GM12878 (cell line): ENCODE measurements around the gene PCK2. TPM values are rescaled to one million over a fixed set of nuclear protein-coding genes. Genes with fewer than 3 reads are reported as not detected.

ENCODE experiments used
- ATAC-seq: fragments of 200-7000 bp; cut with Tn5 transposase; 3 replicates; pipeline ENCODE4 v1.9.1; 2020; ENCODE audit warnings: mild to moderate bottlenecking, moderate library complexity
- BruUV-seq: library from RNA; stranded (reverse); fragments of 400-500 nt; replicated peaks from 2 replicates; lab custom pipeline; 2021; lab: Mats Ljungman, UMichigan
- CTCF ChIA-PET: fragments of 300-600 bp; sonication (Branson Sonifier 250); formaldehyde crosslinking; extraction: SDS; loops from one replicate; lab custom pipeline; 2021; ENCODE audit warnings: inconsistent platforms; lab: Yijun Ruan, JAX
- POLR2A ChIA-PET: fragments of 350-600 bp; formaldehyde crosslinking; extraction: SDS; loops from one replicate; lab custom pipeline; 2021; ENCODE audit warnings: inconsistent platforms; lab: Charles Lee
- RAD21 ChIA-PET: fragments of 300-600 bp; sonication (Branson Sonifier 250); formaldehyde crosslinking; loops from one replicate; lab custom pipeline; 2023; ENCODE audit warnings: antibody characterized with exemption; ENCODE audit not compliant: unreplicated experiment; lab: Charles Lee
- SMC1A ChIA-PET: fragments of 300-600 bp; sonication (Branson Sonifier 250); formaldehyde crosslinking; loops from one replicate; lab custom pipeline; 2023; ENCODE audit not compliant: unreplicated experiment, uncharacterized antibody; lab: Charles Lee
- DNase-seq: peaks from one replicate; pipeline ENCODE4 v3.0.0-alpha.2; 2011; ENCODE audit warnings: low read depth, low spot score
- FAIRE-seq: peaks from 3 replicates; lab custom pipeline; 2011; peaks lifted over from hg19 to GRCh38; lab: Jason Lieb, UNC
- H2AFZ ChIP-seq: 2 replicates; pipeline ENCODE4 v1.6.0; 2011; ENCODE audit warnings: low read depth, low read length, control low read depth; ENCODE audit not compliant: control insufficient read depth
- H3K27ac ChIP-seq: 2 replicates; pipeline ENCODE4 v1.5.1; 2011; ENCODE audit warnings: control low read depth; ENCODE audit not compliant: control insufficient read depth, insufficient read depth
- H3K27me3 ChIP-seq, 2 experiments: replicated peaks in 1 of 2; 2 replicates each; pipeline versions ENCODE4 v1.6.0 to v1.6.1; 2011; ENCODE audit warnings: low read length in 1 of 2; ENCODE audit not compliant: control insufficient read depth in 2 of 2, insufficient read depth in 2 of 2
- H3K36me3 ChIP-seq, 2 experiments: 2 replicates each; pipeline ENCODE4 v1.5.1; 2011; ENCODE audit warnings: low read length in 1 of 2; ENCODE audit not compliant: control insufficient read depth in 2 of 2, insufficient read depth in 2 of 2
- H3K4me1 ChIP-seq: 2 replicates; pipeline ENCODE4 v1.6.1; 2011; ENCODE audit warnings: mild to moderate bottlenecking, low read length, moderate library complexity, mixed read lengths; ENCODE audit not compliant: control insufficient read depth, insufficient read depth
- H3K4me2 ChIP-seq: 2 replicates; pipeline ENCODE4 v1.6.0; 2011; ENCODE audit warnings: control low read depth; ENCODE audit not compliant: control insufficient read depth, insufficient read depth
- H3K4me3 ChIP-seq: fragments of 200-600 bp; sonication (generic); 2 replicates; pipeline ENCODE4 v1.5.1; 2016
- H3K79me2 ChIP-seq: 2 replicates; pipeline ENCODE4 v1.6.0; 2011; ENCODE audit warnings: low read length; ENCODE audit not compliant: control insufficient read depth, insufficient read depth
- H3K9ac ChIP-seq: 2 replicates; pipeline ENCODE4 v1.8.0; 2011; ENCODE audit warnings: low read length, control low read depth, mixed read lengths; ENCODE audit not compliant: control insufficient read depth, insufficient read depth
- H3K9me3 ChIP-seq: replicated peaks from 3 replicates; pipeline ENCODE4 v1.5.1; 2011; ENCODE audit warnings: mild to moderate bottlenecking, low read length; ENCODE audit not compliant: control insufficient read depth, insufficient read depth
- H4K20me1 ChIP-seq: 2 replicates; pipeline ENCODE4 v1.6.0; 2011; ENCODE audit not compliant: control insufficient read depth, insufficient read depth
- ATF2 ChIP-seq: IDR thresholded peaks from 2 replicates; pipeline ENCODE4 v1.6.1; 2012; ENCODE audit warnings: low read length, inconsistent platforms
- BCL3 ChIP-seq: IDR thresholded peaks from 2 replicates; pipeline ENCODE4 v1.6.1; 2011; ENCODE audit warnings: borderline replicate concordance, low read depth, mild to moderate bottlenecking, moderate library complexity, low read length; ENCODE audit not compliant: insufficient read depth, poor library complexity, severe bottlenecking
- WGBS: methylation state at CpG from one replicate; pipeline ENCODE4 v1.1.6; 2016; ENCODE audit warnings: low lambda C conversion rate; ENCODE audit not compliant: insufficient replicate concordance, insufficient coverage; ENCODE audit errors: missing lambda C conversion rate; 5-methylcytosine and 5-hydroxymethylcytosine counted together
- in situ Hi-C: fragments of 300-500 bp; cut with MboI; formaldehyde crosslinking; loops from 9 replicates; pipeline ENCODE4 v1.14.3; 2018; ENCODE audit warnings: mixed read lengths
- intact Hi-C: fragments of 100-400 bp; cut with micrococcal nuclease; formaldehyde crosslinking; loops from one replicate; pipeline ENCODE4 v1.14.2; 2022; ENCODE audit not compliant: unreplicated experiment
- polyA plus RNA-seq, 11 experiments: library from polyadenylated mRNA; depleted of rRNA in 4 of 11; unstranded in 6 of 11; stranded (reverse) in 5 of 11; fragments of >200 nt; fragmentation: Nextera tagmentation in 4 of 11; fragmentation: Illumina TruSeq in 1 of 11; extraction: Ambion mirVana in 4 of 11; extraction: Trizol in 1 of 11; gene quantifications; 1 replicate in 1 of 11; 2 replicates in 10 of 11; pipeline versions ENCODE4 v1.2.1 to v1.2.3, GENCODE V29; 2011 to 2016; ENCODE audit warnings: inconsistent platforms in 2 of 11, missing spikeins in 2 of 11, low read depth in 1 of 11
- total RNA-seq, 4 experiments: library from RNA; depleted of rRNA in 3 of 4; stranded (reverse); fragments of >200 nt in 3 of 4; fragmentation: Illumina TruSeq in 1 of 4; extraction: Trizol in 1 of 4; gene quantifications; 2 replicates each; pipeline versions ENCODE4 v1.2.1 to v1.2.3, GENCODE V29; 2013 to 2021

The PCK2 gene
- total and polyA plus RNA-seq, 10 of the 15 experiments (the other 5 are each of a cell fraction or from before 2014, with no cell fraction given), result 6.6 to 110 (median 44.6) TPM

GRCh38 chr14:24072436-24072835, 21.7 kb upstream of the PCK2 start:
- no peaks in the 10 kb centered on the region for H3K79me2 ChIP-seq
- no peak overlapping the region for H2AFZ ChIP-seq
- in situ Hi-C loops, result no loop called here
- RAD21 ChIA-PET, result no interaction called here
- CTCF ChIA-PET, result interaction anchor here (0.8 to 6.1 kb wide), 3 partner anchors 14 to 36 kb away, joined by 3 to 33 read pairs (median 5); no protein-coding TSS in a partner anchor
- H3K9ac ChIP-seq, result no peak overlapping the region
- BruUV-seq, result no TSS peak
- SMC1A ChIA-PET, result interaction anchor here (1.1 to 1.6 kb wide), 3 partner anchors 14 to 20 kb away, joined by 3 to 4 read pairs (median 4); no protein-coding TSS in a partner anchor
- no peaks in the 10 kb centered on the region for H3K36me3 ChIP-seq
- POLR2A ChIA-PET, result interaction anchor here (1.7 kb wide), 1 partner anchor 9 kb away, joined by 7 read pairs; no protein-coding TSS in a partner anchor
- H3K4me2 ChIP-seq, result no peak overlapping the region
- no peak for DNase-seq
- no peaks in the 10 kb centered on the region; the same call in 1 of the 2 replicates for H4K20me1 ChIP-seq
- H3K27me3 ChIP-seq, result no peaks in the 10 kb centered on the region; a peak in 1 of 4 replicates
- H3K4me1 ChIP-seq, result peaks cover 16% of the 10 kb centered on the region
- no peak overlapping the region for H3K4me3 ChIP-seq
- intact Hi-C loops, result no loop called here
- FAIRE-seq, result no peak
- no peak overlapping the region for H3K27ac ChIP-seq
- TF ChIP-seq ATF2 (no peak), BCL3 (no peak)
- WGBS, result 56% methylated on average over 7 of the region's 7 CpGs
- H3K9me3 ChIP-seq, result no peaks in the 10 kb centered on the region
- ATAC-seq, result no peak
